NB4 (cell line): ENCODE data around the gene TSSK2.

ENCODE experiments used
- DNase-seq: peaks from one replicate; pipeline ENCODE4 v3.0.0; 2010; ENCODE audit warnings: low read depth
- H3K4me3 ChIP-seq: one replicate; pipeline ENCODE4 v1.5.1; 2011; ENCODE audit warnings: mild to moderate bottlenecking, low read depth, low read length, moderate library complexity
- CTCF ChIP-seq: IDR thresholded peaks from one replicate; pipeline ENCODE4 v1.5.1; 2012; ENCODE audit warnings: low read depth, low read length
- MYC ChIP-seq: IDR thresholded peaks from 2 replicates; pipeline ENCODE4 v1.6.1; 2011; ENCODE audit warnings: low read depth, low read length
- POLR2A ChIP-seq: IDR thresholded peaks from 2 replicates; pipeline ENCODE4 v1.6.1; 2011; ENCODE audit warnings: mild to moderate bottlenecking; ENCODE audit not compliant: insufficient read length; ENCODE audit errors: extremely low read depth
- TF ChIP-seq, protein P1 (sequence below): IDR thresholded peaks from 2 replicates; pipeline ENCODE4 v1.6.1; 2011; ENCODE audit warnings: low read depth, low read length

TSSK2 gene

DNA sequence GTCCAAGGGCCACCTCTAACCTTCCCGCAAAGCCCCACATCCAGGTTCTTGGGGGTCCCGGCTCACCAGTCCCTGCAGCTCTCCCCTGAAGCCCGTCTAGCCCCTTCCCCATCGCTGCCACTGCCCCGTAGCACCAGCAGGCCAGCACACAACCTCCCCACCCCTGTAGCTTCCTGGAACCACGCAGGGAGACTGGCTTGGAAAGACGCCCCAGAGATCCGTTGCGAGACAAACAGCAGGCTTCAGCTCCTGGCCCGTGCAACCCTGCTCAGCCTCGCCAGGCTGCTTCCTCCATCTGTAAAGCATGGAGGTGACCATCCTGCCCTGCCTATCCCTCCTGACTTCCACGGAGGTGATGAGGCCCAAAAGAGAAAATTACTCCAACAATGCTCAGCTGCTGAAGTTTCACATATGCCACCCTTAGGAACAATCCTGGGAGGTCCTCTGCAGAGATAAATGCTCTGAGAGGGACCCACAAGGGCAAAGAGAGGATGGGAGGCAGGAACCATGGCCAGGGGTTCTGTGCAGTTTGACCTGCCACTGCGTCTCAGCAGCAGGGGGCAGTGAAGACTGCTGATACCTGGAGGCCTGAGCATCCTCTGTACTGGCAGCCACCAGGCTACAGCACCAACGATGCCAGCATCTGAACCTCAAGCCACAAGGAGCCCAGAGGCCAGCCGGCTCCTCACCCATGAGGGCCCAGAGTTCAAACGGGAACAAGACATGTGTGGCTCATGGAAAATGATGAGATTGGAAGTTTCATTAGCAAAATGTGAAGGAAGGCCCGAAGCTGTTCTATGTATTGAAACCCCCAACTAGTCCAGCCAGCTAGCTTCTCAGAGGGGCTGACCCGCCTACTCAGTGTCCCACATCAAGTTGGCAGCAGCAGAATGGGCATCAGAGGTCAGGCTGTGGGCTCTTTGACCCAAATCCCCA is 25.0 kb upstream of the TSSK2 start:
- peak; percentile 45 for DNase-seq
- H3K4me3 ChIP-seq, result no peak overlapping the region
- peak; percentile 44 for TF ChIP-seq CTCF
- TF ChIP-seq, protein P1, sequence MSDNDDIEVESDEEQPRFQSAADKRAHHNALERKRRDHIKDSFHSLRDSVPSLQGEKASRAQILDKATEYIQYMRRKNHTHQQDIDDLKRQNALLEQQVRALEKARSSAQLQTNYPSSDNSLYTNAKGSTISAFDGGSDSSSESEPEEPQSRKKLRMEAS, result no peak

DNA sequence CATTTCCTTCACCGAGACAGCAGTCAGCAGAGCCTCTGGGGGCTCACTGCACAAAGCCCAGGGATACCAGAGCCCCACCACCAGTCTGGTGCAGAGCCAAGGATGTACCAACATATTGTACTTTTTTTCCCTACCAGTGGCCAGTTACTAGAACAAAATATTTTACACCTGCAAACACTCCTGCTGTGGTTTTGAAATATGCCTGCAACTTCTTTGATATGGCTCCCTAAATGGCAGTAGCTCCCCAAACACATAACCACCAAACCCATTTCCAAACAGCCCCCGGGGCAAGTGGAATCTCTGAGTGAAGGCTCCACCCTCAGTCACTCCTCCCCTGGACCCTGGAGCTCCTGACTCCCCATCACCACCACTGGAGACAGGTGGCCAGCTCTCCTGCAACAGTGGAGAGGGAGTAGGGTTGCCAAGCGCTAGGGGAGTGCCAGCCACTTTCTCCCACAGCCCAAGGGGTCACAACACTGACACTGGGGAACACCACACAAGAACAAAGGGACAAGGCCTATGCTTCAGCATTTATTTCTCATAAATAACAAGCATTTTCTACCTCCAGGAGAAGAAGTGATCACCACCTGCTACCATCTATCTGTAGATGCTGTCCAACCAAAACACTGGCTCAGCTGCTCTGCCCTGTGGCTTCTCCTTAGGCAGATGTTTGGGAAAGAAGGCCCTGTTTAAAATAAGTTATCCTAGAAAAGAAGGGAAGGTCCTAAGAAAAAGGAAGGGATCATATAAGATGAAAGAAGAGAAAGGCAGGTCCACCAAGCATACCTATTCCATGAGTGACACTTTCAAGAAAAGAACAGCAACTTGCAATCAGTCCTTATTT is 24.0 kb upstream of the TSSK2 start:
- H3K4me3 ChIP-seq, result no peak overlapping the region
- no peak for DNase-seq
- TF ChIP-seq, protein P1, result no peak
- TF ChIP-seq CTCF, result no peak
- no peak for TF ChIP-seq POLR2A
- no peak for TF ChIP-seq MYC

DNA sequence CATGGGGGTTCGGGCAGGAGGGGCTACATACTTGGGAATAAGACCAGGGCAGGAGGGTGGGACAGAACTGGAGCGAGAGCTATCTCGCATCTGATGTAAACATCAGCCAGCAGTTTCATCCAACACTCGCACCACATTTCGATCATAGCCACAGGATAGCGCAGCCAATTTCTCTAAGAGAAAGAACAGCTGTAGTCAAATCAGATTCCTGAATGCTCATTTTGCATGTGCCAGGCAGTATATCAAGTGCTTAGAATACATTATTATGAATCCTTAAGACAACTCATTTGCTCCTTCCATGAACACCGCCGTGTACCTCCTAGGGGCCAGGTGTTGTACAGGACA is 23.4 kb upstream of the TSSK2 start:
- TF ChIP-seq POLR2A (no peak), CTCF (no peak), MYC (no peak)
- TF ChIP-seq, protein P1, result no peak

GRCh38 chr22:19108807-19109197 is 22.3 kb upstream of the TSSK2 start:
- no peak for TF ChIP-seq POLR2A
- TF ChIP-seq CTCF, result no peak
- TF ChIP-seq, protein P1, result no peak
- DNase-seq, result peak; percentile 55
- peak overlapping the region; percentile 39 for H3K4me3 ChIP-seq

More for the DNA sequence above, 23.4 kb upstream of the TSSK2 start:
- DNase-seq, result no peak
- no peak overlapping the region for H3K4me3 ChIP-seq

- H3K4me3 ChIP-seq, result peak overlapping the region; percentile 53
- TF ChIP-seq, protein P1, result peak; percentile 50
- no peak for TF ChIP-seq POLR2A
- 0 out of 2 replicates have a peak, but pooled peaks have one; percentile 16 for TF ChIP-seq MYC
- peak; percentile 95 for DNase-seq
Measured at GRCh38 chr22:19109198-19110063, 21.7 kb upstream of the TSSK2 start.
